Esophagus muscularis mucosa (tissue), 3 donors: Measurements from ENCODE around the gene TEDC1.

Experiments
- CTCF ChIP-seq, 3 experiments: fragments of 200-600 bp in 2 of 3; fragments of 450-650 bp in 1 of 3; sonication (generic) in 2 of 3; IDR thresholded peaks; one replicate each; pipeline ENCODE4 v1.5.1; 2017 to 2019; ENCODE audit warnings: antibody characterized with exemption in 3 of 3, mild to moderate bottlenecking in 2 of 3, moderate library complexity in 1 of 3
- POLR2AphosphoS5 ChIP-seq, 2 donors: sonication (generic); formaldehyde crosslinking; IDR thresholded peaks; one replicate each; pipeline ENCODE4 v1.6.1; 2017; ENCODE audit warnings: antibody characterized with exemption in 2 of 2

DNA sequence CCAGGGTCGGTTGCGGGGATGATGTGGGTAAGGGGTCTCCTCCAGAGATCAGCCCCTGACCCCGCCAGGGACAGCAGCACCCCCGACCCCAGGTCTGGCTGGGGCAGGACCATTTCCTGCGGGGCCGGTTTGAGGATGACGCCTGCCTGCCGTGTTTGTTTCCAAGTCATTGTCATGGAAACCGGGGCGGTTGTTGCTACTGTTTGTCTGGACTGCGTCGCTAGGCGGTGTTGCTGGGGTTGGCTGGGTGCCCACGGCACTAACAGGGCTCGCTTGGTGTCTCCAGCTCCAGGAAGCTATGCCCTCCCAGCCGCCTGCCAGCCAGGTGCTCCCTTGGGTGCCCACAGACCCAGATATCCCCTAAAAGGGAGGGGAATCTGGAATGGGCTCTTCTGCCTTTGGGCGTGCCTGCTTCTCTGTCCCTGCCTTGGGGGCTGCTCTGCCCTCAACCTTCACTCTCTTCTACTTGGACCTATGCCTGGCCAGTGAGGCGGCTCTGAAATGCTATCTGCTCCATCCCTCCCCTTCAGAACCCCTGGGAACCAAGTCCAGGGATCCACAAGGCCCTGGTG lies 9.1 kb upstream of the TEDC1 start:
- TF ChIP-seq CTCF (IDR thresholded peaks at IDR 0.05): peak in 2 of 3 experiments; percentile 11 to 13
- TF ChIP-seq POLR2AphosphoS5 (IDR thresholded peaks at IDR 0.05): peak; percentile 63 to 70
